ENCODE data around the gene MRPS22.

GRCh38 chr3:139318826-139319225, 25.0 kb upstream of the MRPS22 start:
- no peak for TF ChIP-seq CTCF (IDR thresholded peaks at IDR 0.05)
- TF ChIP-seq POLR2A (IDR thresholded peaks at IDR 0.05): no peak
- no peak for TF ChIP-seq POLR2AphosphoS5 (IDR thresholded peaks at IDR 0.05)

Data from stomach (tissue), 4 donors.